Mucosa of descending colon (tissue), 3 donors: Measurements from ENCODE around the gene CTAGE4. TPM values are rescaled to one million over a fixed set of nuclear protein-coding genes. Genes with fewer than 3 reads are reported as not detected.
"Not testable (repeated sequence)": the region's sequence is repeated elsewhere in the genome, so short reads cannot be mapped to it uniquely, and the experiment has no call there.

ENCODE experiments used
- ATAC-seq: fragments of 200-7000 bp; cut with Tn5 transposase; one replicate; pipeline ENCODE4 v1.9.1; 2020; ENCODE audit warnings: mild to moderate bottlenecking, moderate library complexity
- DNase-seq, 3 donors: peaks; one replicate each; pipeline ENCODE4 v3.0.0-alpha.2; 2020
- H3K36me3 ChIP-seq: fragments of 200-600 bp; one replicate; pipeline ENCODE4 v1.8.0; 2021; ENCODE audit warnings: low read depth, mild to moderate bottlenecking
- H3K4me1 ChIP-seq: fragments of 200-600 bp; one replicate; pipeline ENCODE4 v1.8.0; 2021; ENCODE audit warnings: low read depth, mild to moderate bottlenecking
- H3K4me3 ChIP-seq: fragments of 200-600 bp; one replicate; pipeline ENCODE4 v1.8.0; 2021; ENCODE audit warnings: mild to moderate bottlenecking
- H3K9me3 ChIP-seq: fragments of 200-600 bp; one replicate; pipeline ENCODE4 v1.8.0; 2021; ENCODE audit warnings: mild to moderate bottlenecking
- intact Hi-C, 2 donors: fragments of 100-400 bp; cut with DNase I in 1 of 2; cut with micrococcal nuclease in 1 of 2; formaldehyde crosslinking; loops; one replicate each; pipeline versions ENCODE4 v1.11.0 to v1.11.1; 2022; cut with DNase I, micrococcal nuclease
- total RNA-seq, 3 donors: library from RNA; stranded (reverse); fragmentation: NEBNext Ultra II Directional in 2 of 3; extraction: Animal tissue kit (Norgen Biotek cat#: 25700) in 2 of 3; gene quantifications; one replicate each; pipeline versions ENCODE4 v1.2.1 to v1.2.4, GENCODE V29; 2021 to 2023
- donor health status: DM: no; HTN: no; CAD: no; lungs with moderate emphysema.
- donor health status: DM: no; HTN: no; CAD: no.
- donor health status: DM: no; HTN: yes; CAD: no.

The CTAGE4 gene
- total RNA-seq, 3 donors from 2014 or later, result 7.3 to 9.5 (median 8.6) TPM

- intact Hi-C loops, H3K4me3 ChIP-seq, DNase-seq, ATAC-seq, H3K36me3 ChIP-seq, H3K4me1 ChIP-seq, H3K9me3 ChIP-seq: not testable (repeated sequence)
Measured at GRCh38 chr7:144193782-144194181, 10.5 kb downstream of the CTAGE4 start.

GRCh38 chr7:144194453-144194852 lies 11.2 kb downstream of the CTAGE4 start:
- H3K36me3 ChIP-seq, H3K4me1 ChIP-seq, H3K4me3 ChIP-seq, H3K9me3 ChIP-seq, intact Hi-C loops, DNase-seq: not testable (repeated sequence)
- peak; percentile 66 for ATAC-seq

GRCh38 chr7:144195212-144195872 lies 12.1 kb downstream of the CTAGE4 start, which contains the start of gene ARHGEF35:
TSS of gene ARHGEF35 (minus strand) at chr7:144195833. CDS start at chr7:144188383, 7,450 bp downstream.
- H3K36me3 ChIP-seq, H3K9me3 ChIP-seq, H3K4me3 ChIP-seq, intact Hi-C loops, H3K4me1 ChIP-seq: not testable (repeated sequence)
- peak in 1 of 3 donors; percentile 65 for DNase-seq
- peak; percentile 96 for ATAC-seq

- ATAC-seq, H3K9me3 ChIP-seq, H3K4me1 ChIP-seq, intact Hi-C loops, H3K4me3 ChIP-seq, DNase-seq, H3K36me3 ChIP-seq: not testable (repeated sequence)
Measured at GRCh38 chr7:144198934-144199333, 15.7 kb downstream of the CTAGE4 start.

- DNase-seq, H3K4me3 ChIP-seq, H3K9me3 ChIP-seq, H3K36me3 ChIP-seq, intact Hi-C loops, H3K4me1 ChIP-seq: not testable (repeated sequence)
- peak; percentile 7 for ATAC-seq
Measured at GRCh38 chr7:144201978-144202377, 18.7 kb downstream of the CTAGE4 start.

GRCh38 chr7:144203086-144203485 lies 19.8 kb downstream of the CTAGE4 start:
- H3K36me3 ChIP-seq, H3K4me3 ChIP-seq, ATAC-seq, H3K4me1 ChIP-seq, intact Hi-C loops, H3K9me3 ChIP-seq, DNase-seq: not testable (repeated sequence)

GRCh38 chr7:144205306-144205705 lies 22.0 kb downstream of the CTAGE4 start:
- intact Hi-C loops, H3K9me3 ChIP-seq, H3K36me3 ChIP-seq, DNase-seq, H3K4me3 ChIP-seq, H3K4me1 ChIP-seq: not testable (repeated sequence)
- ATAC-seq, result peak; percentile 71

GRCh38 chr7:144217200-144217599 lies 33.9 kb downstream of the CTAGE4 start:
- intact Hi-C loops, H3K36me3 ChIP-seq, H3K4me1 ChIP-seq, H3K4me3 ChIP-seq, ATAC-seq, DNase-seq, H3K9me3 ChIP-seq: not testable (repeated sequence)

- intact Hi-C loops, H3K36me3 ChIP-seq, H3K4me3 ChIP-seq, H3K9me3 ChIP-seq, H3K4me1 ChIP-seq, ATAC-seq: not testable (repeated sequence)
- DNase-seq, result peak in 2 of 3 donors; percentile 9 to 19
Measured at GRCh38 chr7:144218581-144218980, 35.3 kb downstream of the CTAGE4 start.

- intact Hi-C loops, DNase-seq, H3K36me3 ChIP-seq, H3K9me3 ChIP-seq, H3K4me3 ChIP-seq, H3K4me1 ChIP-seq: not testable (repeated sequence)
- ATAC-seq, result peak; percentile 52
Measured at GRCh38 chr7:144219149-144219548, 35.9 kb downstream of the CTAGE4 start.

- H3K36me3 ChIP-seq, H3K4me3 ChIP-seq, DNase-seq, H3K9me3 ChIP-seq, H3K4me1 ChIP-seq, intact Hi-C loops: not testable (repeated sequence)
- peak; percentile 99 for ATAC-seq
Measured at GRCh38 chr7:144220531-144220930, 37.3 kb downstream of the CTAGE4 start.

- H3K4me1 ChIP-seq, DNase-seq, H3K36me3 ChIP-seq, ATAC-seq, intact Hi-C loops, H3K4me3 ChIP-seq, H3K9me3 ChIP-seq: not testable (repeated sequence)
Measured at GRCh38 chr7:144223675-144224074, 40.4 kb downstream of the CTAGE4 start.

- ATAC-seq, intact Hi-C loops, H3K36me3 ChIP-seq, H3K4me1 ChIP-seq, H3K4me3 ChIP-seq, H3K9me3 ChIP-seq, DNase-seq: not testable (repeated sequence)
Measured at GRCh38 chr7:144226866-144227265, 43.6 kb downstream of the CTAGE4 start.

GRCh38 chr7:144228810-144229209 lies 45.5 kb downstream of the CTAGE4 start:
- H3K36me3 ChIP-seq, H3K9me3 ChIP-seq, intact Hi-C loops, H3K4me3 ChIP-seq, ATAC-seq, H3K4me1 ChIP-seq: not testable (repeated sequence)
- DNase-seq, result peak in 1 of 3 donors; percentile 9

GRCh38 chr7:144231027-144231426 lies 47.8 kb downstream of the CTAGE4 start:
- intact Hi-C loops, result not testable (repeated sequence)

More at GRCh38 chr7:144231027-144231426, 47.8 kb downstream of the CTAGE4 start:
- H3K36me3 ChIP-seq, H3K4me3 ChIP-seq, H3K4me1 ChIP-seq, ATAC-seq, DNase-seq, H3K9me3 ChIP-seq: not testable (repeated sequence)
